Stimulated activated CD8-positive, alpha-beta memory T cell treated with anti-CD3 and anti-CD28 coated beads, Interleukin-7, amount 100 ng/mL, for 48 hours (primary cell): ENCODE data around the gene HIVEP1.
"Not testable (repeated sequence)": the region's sequence is repeated elsewhere in the genome, so short reads cannot be mapped to it uniquely, and the experiment has no call there.

Experiments
- DNase-seq, 2 donors: peaks; one replicate each; pipeline ENCODE4 v3.0.0-alpha.2; 2020; ENCODE audit warnings: low read depth in 1 of 2; ENCODE audit errors: extremely low read depth in 1 of 2

HIVEP1 gene

GRCh38 chr6:12150812-12151432 is 138.8 kb downstream of the HIVEP1 start:
- no peak for DNase-seq

GRCh38 chr6:12151433-12151820 is 139.3 kb downstream of the HIVEP1 start:
- DNase-seq: no peak

- DNase-seq: no peak
Measured at GRCh38 chr6:12152023-12152970, 140.2 kb downstream of the HIVEP1 start.

GRCh38 chr6:12155769-12156168 is 143.7 kb downstream of the HIVEP1 start:
- not testable (repeated sequence) for DNase-seq

GRCh38 chr6:12158686-12159415 is 146.7 kb downstream of the HIVEP1 start:
- DNase-seq: no peak

GRCh38 chr6:12160326-12160725 is 148.2 kb downstream of the HIVEP1 start:
- no peak for DNase-seq

- no peak for DNase-seq
Measured at GRCh38 chr6:12162213-12162612, 150.1 kb downstream of the HIVEP1 start.

- DNase-seq: no peak
Measured at GRCh38 chr6:12163149-12163548, 151.0 kb downstream of the HIVEP1 start.

- no peak for DNase-seq
Measured at GRCh38 chr6:12163744-12164507, 151.8 kb downstream of the HIVEP1 start.

GRCh38 chr6:12164508-12164770 is 152.3 kb downstream of the HIVEP1 start:
- DNase-seq: no peak

- DNase-seq: no peak
Measured at GRCh38 chr6:12165297-12165696, 153.2 kb downstream of the HIVEP1 start.

GRCh38 chr6:12165722-12166280 is 153.7 kb downstream of the HIVEP1 start:
- DNase-seq: no peak

GRCh38 chr6:12169377-12169776 is 157.3 kb downstream of the HIVEP1 start:
- no peak for DNase-seq

- DNase-seq: no peak
Measured at GRCh38 chr6:12170351-12171092, 158.4 kb downstream of the HIVEP1 start.

GRCh38 chr6:12171717-12172116 is 159.6 kb downstream of the HIVEP1 start:
- DNase-seq: no peak

GRCh38 chr6:12172572-12172971 is 160.5 kb downstream of the HIVEP1 start:
- DNase-seq: no peak

GRCh38 chr6:12173181-12173580 is 161.1 kb downstream of the HIVEP1 start:
- no peak for DNase-seq

- DNase-seq: no peak
Measured at GRCh38 chr6:12173661-12174060, 161.5 kb downstream of the HIVEP1 start.

- no peak for DNase-seq
Measured at GRCh38 chr6:12174878-12175277, 162.8 kb downstream of the HIVEP1 start.

- DNase-seq: no peak
Measured at GRCh38 chr6:12175626-12176025, 163.5 kb downstream of the HIVEP1 start.
